SU-DHL-6 (cell line): Measurements from ENCODE around the gene BBS4.

Source experiments
- H2AFZ ChIP-seq: fragments of 200-600 bp; sonication (generic); 2 replicates; pipeline ENCODE4 v1.6.1; 2014; ENCODE audit warnings: low read depth, mild to moderate bottlenecking, moderate library complexity, mixed read lengths, antibody characterized with exemption, low read length; ENCODE audit not compliant: severe bottlenecking
- H3F3A ChIP-seq: fragments of 200-600 bp; shearing (Covaris generic); 2 replicates; pipeline ENCODE4 v1.6.0; 2016; ENCODE audit warnings: antibody characterized with exemption, mild to moderate bottlenecking; ENCODE audit not compliant: insufficient read depth
- H3K27ac ChIP-seq: fragments of 200-600 bp; sonication (generic); 2 replicates; pipeline ENCODE4 v1.5.1; 2016; ENCODE audit warnings: low read depth, mild to moderate bottlenecking, low read length, moderate library complexity, mixed read lengths
- H3K27me3 ChIP-seq: fragments of 200-600 bp; sonication (generic), shearing (Covaris generic); 2 replicates; pipeline ENCODE4 v1.6.0; 2014; ENCODE audit warnings: mild to moderate bottlenecking, low read length
- H3K36me3 ChIP-seq: fragments of 200-600 bp; sonication (generic); 2 replicates; pipeline ENCODE4 v1.6.1; 2014; ENCODE audit warnings: mild to moderate bottlenecking, low read length, mixed read lengths
- H3K4me2 ChIP-seq: fragments of 300-600, 200-600 bp; shearing (Covaris generic), sonication (generic); 2 replicates; pipeline ENCODE4 v1.6.0; 2014; ENCODE audit warnings: low read length, low read depth, mild to moderate bottlenecking; ENCODE audit not compliant: poor library complexity, severe bottlenecking
- H3K4me3 ChIP-seq: fragments of 200-600 bp; sonication (generic); 2 replicates; pipeline ENCODE4 v1.5.1; 2014; ENCODE audit warnings: antibody characterized with exemption, low read length, mild to moderate bottlenecking, mixed read lengths; ENCODE audit not compliant: insufficient read depth, poor library complexity, severe bottlenecking
- H3K79me2 ChIP-seq: fragments of 200-600 bp; sonication (generic); 2 replicates; pipeline ENCODE4 v1.6.1; 2014; ENCODE audit warnings: mild to moderate bottlenecking, low read length, moderate library complexity; ENCODE audit not compliant: insufficient read depth
- H3K9ac ChIP-seq: fragments of 200-600 bp; sonication (generic); 2 replicates; pipeline ENCODE4 v1.7.0; 2014; ENCODE audit warnings: mild to moderate bottlenecking, low read length
- H3K9me2 ChIP-seq: fragments of 200-600 bp; sonication (generic); replicated peaks from 2 replicates; pipeline ENCODE4 v1.6.1; 2014; ENCODE audit warnings: low read length; ENCODE audit not compliant: insufficient read depth
- H3K9me3 ChIP-seq: fragments of 200-600 bp; sonication (generic); 2 replicates; pipeline ENCODE4 v1.6.1; 2014; ENCODE audit warnings: low read length, mixed read lengths; ENCODE audit not compliant: insufficient read depth
- H4K20me1 ChIP-seq: fragments of 200-600 bp; sonication (generic); 2 replicates; pipeline ENCODE4 v1.6.1; 2014; ENCODE audit warnings: low read depth, mild to moderate bottlenecking, antibody characterized with exemption, low read length, moderate library complexity, mixed read lengths
- CTCF ChIP-seq: fragments of 200-600 bp; sonication (generic); IDR thresholded peaks from one replicate; pipeline ENCODE4 v1.5.1; 2017; ENCODE audit warnings: antibody characterized with exemption, mild to moderate bottlenecking, low read length, moderate library complexity; ENCODE audit not compliant: insufficient read depth, poor library complexity, severe bottlenecking
- EZH2phosphoT487 ChIP-seq: fragments of 200-600 bp; sonication (generic), shearing (Covaris generic); conservative IDR thresholded peaks from 2 replicates; pipeline ENCODE4 v1.6.1; 2018; ENCODE audit warnings: mild to moderate bottlenecking, antibody characterized with exemption, low read length, moderate library complexity, mixed read lengths

The BBS4 gene

GRCh38 chr15:72785841-72786240, 99.8 kb downstream of the BBS4 start:
- Histone ChIP-seq H3K27ac (no peak overlapping the region), H3K9me3 (no peaks in the 10 kb centered on the region), H3K79me2 (peaks cover 27% of the 10 kb centered on the region), H3K9me2 (no peaks in the 10 kb centered on the region), H3K36me3 (no peaks in the 10 kb centered on the region; the same call in 1 of the 2 replicates), H3F3A (no peaks in the 10 kb centered on the region), H3K27me3 (no peaks in the 10 kb centered on the region), H3K4me2 (no peak overlapping the region), H3K4me3 (no peak overlapping the region), H3K9ac (no peak overlapping the region), H4K20me1 (no peaks in the 10 kb centered on the region), H2AFZ (no peak overlapping the region)
- TF ChIP-seq CTCF, result no peak
- no peak for TF ChIP-seq EZH2phosphoT487

- Histone ChIP-seq H3K27me3 (no peaks in the 10 kb centered on the region), H4K20me1 (no peaks in the 10 kb centered on the region), H2AFZ (no peak overlapping the region), H3K4me3 (no peak overlapping the region), H3F3A (no peaks in the 10 kb centered on the region), H3K9me2 (no peaks in the 10 kb centered on the region), H3K4me2 (no peak overlapping the region), H3K27ac (no peak overlapping the region), H3K9me3 (no peaks in the 10 kb centered on the region), H3K79me2 (peaks cover 23% of the 10 kb centered on the region), H3K36me3 (no peaks in the 10 kb centered on the region), H3K9ac (no peak overlapping the region)
- TF ChIP-seq CTCF (no peak), EZH2phosphoT487 (no peak)
Measured at GRCh38 chr15:72786242-72786641, 100.2 kb downstream of the BBS4 start.

- no peak overlapping the region for H2AFZ ChIP-seq
- no peaks in the 10 kb centered on the region for H3K9me2 ChIP-seq
- no peaks in the 10 kb centered on the region for H4K20me1 ChIP-seq
- TF ChIP-seq CTCF (no peak), EZH2phosphoT487 (no peak)
- H3K36me3 ChIP-seq, result no peaks in the 10 kb centered on the region
- H3K27ac ChIP-seq, result no peak overlapping the region
- no peaks in the 10 kb centered on the region for H3F3A ChIP-seq
- H3K4me2 ChIP-seq, result no peak overlapping the region
- H3K9me3 ChIP-seq, result no peaks in the 10 kb centered on the region
- no peaks in the 10 kb centered on the region for H3K27me3 ChIP-seq
- no peak overlapping the region for H3K4me3 ChIP-seq
- H3K9ac ChIP-seq, result no peak overlapping the region
- peaks cover 17% of the 10 kb centered on the region for H3K79me2 ChIP-seq
Measured at GRCh38 chr15:72786676-72787345, 100.8 kb downstream of the BBS4 start.
